Endothelial cell of umbilical vein (primary cell): Measurements from ENCODE around the gene CHIC2. TPM values are rescaled to one million over a fixed set of nuclear protein-coding genes. Genes with fewer than 3 reads are reported as not detected.
A peak's percentile ranks its signal among the peaks of the same experiment; 100 is the strongest.

Source experiments
- BruUV-seq: library from RNA; stranded (reverse); fragments of 400-500 nt; replicated peaks from 2 replicates; lab custom pipeline; 2021; lab: Mats Ljungman, UMichigan
- CTCF ChIA-PET: fragments of 300-600, 350-600 bp; sonication (Branson Sonifier 250); formaldehyde crosslinking; loops from one replicate; lab custom pipeline; 2021; ENCODE audit warnings: antibody characterized with exemption, inconsistent platforms; lab: Charles Lee
- POLR2A ChIA-PET: fragments of 300-600, 350-600 bp; sonication (Branson Sonifier 250); formaldehyde crosslinking; loops from one replicate; lab custom pipeline; 2021; ENCODE audit warnings: antibody characterized with exemption, inconsistent platforms; lab: Charles Lee
- DNase-seq: peaks from one replicate; pipeline ENCODE4 v3.0.0-alpha.2; 2011; ENCODE audit warnings: low read depth, low spot score
- FAIRE-seq: peaks from 2 replicates; lab custom pipeline; 2011; peaks lifted over from hg19 to GRCh38; lab: Jason Lieb, UNC
- H2AFZ ChIP-seq: 2 replicates; pipeline ENCODE4 v1.6.0; 2012; ENCODE audit warnings: low read depth, low read length, control low read depth, inconsistent platforms
- H3K27ac ChIP-seq: 2 replicates; pipeline ENCODE4 v1.5.1; 2011; ENCODE audit warnings: low read depth, mild to moderate bottlenecking, control low read depth, low read length, moderate library complexity; ENCODE audit not compliant: insufficient read depth
- H3K27me3 ChIP-seq, 2 experiments: 2 replicates each; pipeline versions ENCODE4 v1.6.0 to v1.6.1; 2011; ENCODE audit warnings: low read length in 2 of 2, mixed read lengths in 1 of 2; ENCODE audit not compliant: control insufficient read depth in 2 of 2, insufficient read depth in 2 of 2
- H3K36me3 ChIP-seq, 2 experiments: 2 replicates in 1 of 2; 3 replicates in 1 of 2; pipeline ENCODE4 v1.5.1; 2011; ENCODE audit warnings: low read length in 2 of 2, mild to moderate bottlenecking in 1 of 2, moderate library complexity in 1 of 2; ENCODE audit not compliant: control insufficient read depth in 2 of 2, insufficient read depth in 2 of 2; ENCODE audit errors: extremely low read depth in 1 of 2
- H3K4me1 ChIP-seq: 3 replicates; pipeline ENCODE4 v1.5.1; 2011; ENCODE audit warnings: mild to moderate bottlenecking, low read length; ENCODE audit not compliant: control insufficient read depth, insufficient read depth; ENCODE audit errors: extremely low read depth
- H3K4me2 ChIP-seq: 2 replicates; pipeline ENCODE4 v1.6.1; 2011; ENCODE audit warnings: low read length, control low read depth, mixed read lengths; ENCODE audit not compliant: insufficient read depth
- H3K4me3 ChIP-seq, 3 experiments: fragments of 200-600 bp in 1 of 3; sonication (generic), shearing (Covaris generic) in 1 of 3; replicated peaks in 1 of 3; 2 replicates each; pipeline ENCODE4 v1.5.1; 2011 to 2016; ENCODE audit warnings: control low read depth in 3 of 3, low read length in 3 of 3, mild to moderate bottlenecking in 2 of 3, inconsistent platforms in 1 of 3, low read depth in 1 of 3, moderate library complexity in 1 of 3; ENCODE audit not compliant: insufficient read depth in 1 of 3
- H3K79me2 ChIP-seq: 2 replicates; pipeline ENCODE4 v1.6.0; 2012; ENCODE audit warnings: low read length, inconsistent platforms; ENCODE audit not compliant: control insufficient read depth, insufficient read depth
- H3K9ac ChIP-seq: replicated peaks from 2 replicates; pipeline ENCODE3; 2011; ENCODE audit warnings: low read length, control low read depth; ENCODE audit not compliant: insufficient read depth; ENCODE audit errors: extremely low read depth
- H3K9me1 ChIP-seq: replicated peaks from 3 replicates; pipeline ENCODE4 v1.6.0; 2011; ENCODE audit warnings: mild to moderate bottlenecking, low read length; ENCODE audit not compliant: control insufficient read depth, insufficient read depth; ENCODE audit errors: extremely low read depth
- H3K9me3 ChIP-seq: replicated peaks from 2 replicates; pipeline ENCODE4 v1.5.1; 2012; ENCODE audit warnings: low read length, inconsistent platforms; ENCODE audit not compliant: control insufficient read depth, insufficient read depth
- H4K20me1 ChIP-seq: replicated peaks from 2 replicates; pipeline ENCODE3; 2011; ENCODE audit warnings: mild to moderate bottlenecking, low read length; ENCODE audit not compliant: control insufficient read depth, insufficient read depth; ENCODE audit errors: extremely low read depth
- CTCF ChIP-seq, 2 donors: IDR thresholded peaks; 1 replicate in 1 of 2; 2 replicates in 1 of 2; pipeline ENCODE4 v1.5.1; 2011; ENCODE audit warnings: low read length in 2 of 2, mild to moderate bottlenecking in 2 of 2, moderate library complexity in 2 of 2, control low read depth in 1 of 2, inconsistent platforms in 1 of 2, low read depth in 1 of 2; ENCODE audit not compliant: insufficient read depth in 1 of 2; ENCODE audit errors: extremely low read depth in 1 of 2
- EZH2 ChIP-seq: IDR thresholded peaks from 2 replicates; pipeline ENCODE4 v1.6.1; 2012; ENCODE audit warnings: borderline replicate concordance, low read depth, mild to moderate bottlenecking, moderate library complexity, low read length, inconsistent platforms; ENCODE audit not compliant: severe bottlenecking
- FOS ChIP-seq: IDR thresholded peaks from 2 replicates; pipeline ENCODE4 v1.6.1; 2011; ENCODE audit warnings: mild to moderate bottlenecking, low read length, moderate library complexity, borderline replicate concordance; ENCODE audit not compliant: insufficient read depth
- GATA2 ChIP-seq: IDR thresholded peaks from 2 replicates; pipeline ENCODE4 v1.7.0; 2011; ENCODE audit warnings: low read depth, mild to moderate bottlenecking, moderate library complexity, mixed read lengths, low read length; ENCODE audit not compliant: insufficient read length, insufficient read depth
- JUN ChIP-seq: IDR thresholded peaks from 2 replicates; pipeline ENCODE4 v1.6.1; 2011; ENCODE audit warnings: borderline replicate concordance, low read depth; ENCODE audit not compliant: insufficient read length, insufficient read depth
- MAX ChIP-seq: IDR thresholded peaks from 2 replicates; pipeline ENCODE4 v1.6.1; 2011; ENCODE audit not compliant: insufficient read depth, insufficient read length
- MYC ChIP-seq: IDR thresholded peaks from one replicate; pipeline ENCODE4 v1.6.1; 2011; ENCODE audit warnings: mild to moderate bottlenecking, low read depth, low read length
- POLR2A ChIP-seq: IDR thresholded peaks from 2 replicates; pipeline ENCODE4 v1.6.1; 2012; ENCODE audit warnings: low read depth, mild to moderate bottlenecking, control low read depth, low read length
- POLR2AphosphoS5 ChIP-seq: IDR thresholded peaks from 2 replicates; pipeline ENCODE4 v1.6.1; 2012; ENCODE audit warnings: low read depth, mild to moderate bottlenecking, control low read depth, low read length, moderate library complexity; ENCODE audit not compliant: insufficient read depth
- dilution Hi-C: fragments of 300-500 bp; cut with MboI; formaldehyde crosslinking; loops from one replicate; pipeline ENCODE4 v1.15.0; 2019; ENCODE audit warnings: low sequenced_read_pairs; ENCODE audit not compliant: extremely low pct_ligation_motif_present
- intact Hi-C: fragments of 100-400 bp; cut with micrococcal nuclease; formaldehyde crosslinking; loops from one replicate; pipeline ENCODE4 v1.10.0; 2022
- polyA plus RNA-seq, 4 experiments: library from polyadenylated mRNA; depleted of rRNA in 3 of 4; stranded (reverse) in 3 of 4; unstranded in 1 of 4; fragments of >200 nt; gene quantifications; 2 replicates each; pipeline versions ENCODE4 v1.2.1 to v1.2.3, GENCODE V29; 2011 to 2012; ENCODE audit warnings: missing spikeins in 1 of 4
- total RNA-seq: library from RNA; stranded (reverse); gene quantifications from 2 replicates; pipeline ENCODE4 v1.2.3, GENCODE V29; 2021

Gene CHIC2
- total and polyA plus RNA-seq, 2 donors (not counting 3 experiments of a cell fraction or from before 2014, with no cell fraction given): 27.4 to 43.3 TPM

GRCh38 chr4:53991821-53992220 lies 72.6 kb downstream of the CHIC2 start:
- Histone ChIP-seq H3K4me1 (peaks cover 31% of the 10 kb centered on the region), H3K9me3 (no peaks in the 10 kb centered on the region), H3K9ac (no peak overlapping the region), H3K79me2 (peaks cover 3% of the 10 kb centered on the region), H3K27me3 (no peaks in the 10 kb centered on the region), H3K27ac (no peak overlapping the region), H3K4me2 (no peak overlapping the region), H3K9me1 (no peaks in the 10 kb centered on the region), H3K4me3 (no peak overlapping the region), H2AFZ (no peak overlapping the region), H3K36me3 (peaks cover 0 to 2% of the 10 kb centered on the region in 2 experiments), H4K20me1 (no peaks in the 10 kb centered on the region)
- CTCF ChIA-PET: no interaction called here
- dilution Hi-C loops: no loop called here
- POLR2A ChIA-PET: no interaction called here
- FAIRE-seq (no peak), DNase-seq (no peak)
- no TSS peak for BruUV-seq
- no peak for TF ChIP-seq POLR2AphosphoS5
- no peak for TF ChIP-seq EZH2
- TF ChIP-seq JUN: no peak
- intact Hi-C loops: loop anchor here (5.0 kb wide), 1 partner anchor 225 kb away; no protein-coding TSS in a partner anchor

GRCh38 chr4:53990641-53991040 lies 73.8 kb downstream of the CHIC2 start:
- H3K9me3 ChIP-seq: no peaks in the 10 kb centered on the region
- H3K27ac ChIP-seq: no peak overlapping the region
- BruUV-seq: no TSS peak
- no peaks in the 10 kb centered on the region for H4K20me1 ChIP-seq
- H3K79me2 ChIP-seq: peaks cover 3% of the 10 kb centered on the region
- intact Hi-C loops (loop anchor here (5.0 kb wide), 1 partner anchor 227 kb away; no protein-coding TSS in a partner anchor), dilution Hi-C loops (no loop called here)
- POLR2A ChIA-PET: no interaction called here
- no peak overlapping the region for H3K4me3 ChIP-seq
- CTCF ChIA-PET: interaction anchor here (0.8 to 1.2 kb wide), 5 partner anchors 9 to 76 kb away, joined by 3 to 6 read pairs (median 4); no protein-coding TSS in a partner anchor
- no peak for FAIRE-seq
- no peaks in the 10 kb centered on the region for H3K27me3 ChIP-seq
- H2AFZ ChIP-seq: no peak overlapping the region
- DNase-seq: peak; percentile 38
- TF ChIP-seq GATA2 (no peak), CTCF (IDR thresholded peaks at IDR 0.05; ENCODE audit: extremely low read depth in 1 of 2, insufficient read depth in 1 of 2, low read depth in 1 of 2, low read length in 2 of 2) (no peak), MYC (no peak), EZH2 (no peak), FOS (no peak), POLR2AphosphoS5 (no peak), MAX (no peak), POLR2A (no peak), JUN (no peak)
- no peak overlapping the region for H3K9ac ChIP-seq
- H3K9me1 ChIP-seq: no peaks in the 10 kb centered on the region
- H3K4me1 ChIP-seq: peaks cover 27% of the 10 kb centered on the region
- no peak overlapping the region for H3K4me2 ChIP-seq
- H3K36me3 ChIP-seq: peaks cover 0 to 2% of the 10 kb centered on the region in 2 experiments
